ENCODE measurements around the gene APOC3.
A peak's percentile ranks its signal among the peaks of the same experiment; 100 is the strongest.

APOC3 gene

DNA sequence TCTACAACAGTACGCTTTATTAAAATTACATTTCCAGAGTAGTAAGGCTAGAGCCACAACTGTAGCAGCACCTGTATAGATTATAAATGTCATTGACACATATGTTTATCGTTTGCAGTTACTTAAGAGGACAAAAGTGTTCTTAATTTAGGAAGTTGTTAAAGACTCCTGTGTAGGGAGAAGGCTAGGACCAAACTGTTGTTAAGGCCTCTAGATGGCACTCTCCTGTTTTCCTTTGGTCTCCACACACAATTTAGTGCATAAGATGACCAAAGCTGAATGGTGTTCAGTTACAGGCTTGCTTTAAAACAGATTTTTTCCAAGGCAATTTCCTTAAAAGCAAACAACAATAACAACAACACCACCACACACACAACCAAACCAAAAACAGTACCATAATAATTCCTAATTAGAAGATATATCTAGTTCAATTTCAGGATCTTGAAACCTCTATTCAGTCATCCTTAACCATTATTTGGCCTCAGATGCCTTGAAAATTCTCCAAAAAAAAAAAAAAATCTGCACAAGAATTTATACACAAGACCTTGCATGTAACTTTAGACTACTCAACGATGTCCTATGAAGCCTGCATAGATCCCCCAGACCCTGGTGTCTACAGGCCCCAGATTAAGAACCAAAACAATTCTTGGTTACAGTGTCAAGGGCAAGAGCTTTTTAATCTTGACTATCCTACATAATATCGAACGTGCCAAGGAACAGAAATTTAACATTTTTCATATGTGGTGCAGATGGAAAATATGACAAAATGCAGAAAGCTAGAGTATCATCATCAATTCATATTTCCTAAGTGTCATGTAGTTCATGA, 50.3 kb downstream of the APOC3 start:
- DNase-seq, result peak; percentile 70

DNA sequence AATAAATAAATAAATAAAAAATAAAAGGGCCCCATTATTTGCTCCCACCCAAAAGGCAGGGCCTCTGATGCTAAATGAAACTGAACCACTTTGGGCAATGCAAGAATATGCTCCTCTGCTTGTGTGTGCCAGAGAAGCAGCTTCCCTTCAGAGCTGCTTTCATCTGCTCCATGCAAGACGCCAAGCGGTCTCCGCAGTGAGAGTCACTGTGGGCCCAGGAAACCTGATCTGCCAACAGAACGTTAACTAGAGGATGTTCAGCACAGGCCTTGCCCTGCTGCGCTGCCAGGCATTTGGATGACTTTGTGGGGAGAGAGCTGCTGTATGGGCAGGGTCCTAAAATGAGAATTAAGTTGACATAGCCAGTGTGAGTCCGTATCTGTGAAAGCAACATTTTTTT, 51.4 kb downstream of the APOC3 start:
- peak; percentile 31 for DNase-seq

DNA sequence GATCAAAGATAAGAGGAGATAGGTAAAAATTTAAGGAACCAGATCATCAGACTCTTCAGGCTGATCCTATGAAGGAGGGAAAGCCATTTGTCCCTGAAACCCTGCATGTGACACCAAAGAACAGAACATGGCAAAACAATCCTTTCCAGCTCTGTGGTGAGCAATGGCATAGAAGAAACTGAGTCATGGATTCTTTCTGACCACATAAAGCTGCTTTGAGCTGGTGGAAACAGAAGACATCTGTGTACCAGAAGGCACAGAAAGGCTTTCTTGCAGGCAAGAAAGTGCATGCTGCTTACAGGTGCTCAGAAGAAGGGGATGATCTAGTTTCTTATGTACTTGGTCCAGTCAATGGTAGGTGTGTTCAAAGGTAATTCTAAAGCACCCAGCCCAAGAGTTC, 52.7 kb downstream of the APOC3 start:
- DNase-seq, result peak; percentile 78
